ENCODE data around the gene SCGB3A1. TPM values are rescaled to one million over a fixed set of nuclear protein-coding genes. Genes with fewer than 3 reads are reported as not detected.

The SCGB3A1 gene
- total and polyA plus RNA-seq, 8 donors = 3.7 to 785 (median 35.3) TPM; not detected in 5

DNA sequence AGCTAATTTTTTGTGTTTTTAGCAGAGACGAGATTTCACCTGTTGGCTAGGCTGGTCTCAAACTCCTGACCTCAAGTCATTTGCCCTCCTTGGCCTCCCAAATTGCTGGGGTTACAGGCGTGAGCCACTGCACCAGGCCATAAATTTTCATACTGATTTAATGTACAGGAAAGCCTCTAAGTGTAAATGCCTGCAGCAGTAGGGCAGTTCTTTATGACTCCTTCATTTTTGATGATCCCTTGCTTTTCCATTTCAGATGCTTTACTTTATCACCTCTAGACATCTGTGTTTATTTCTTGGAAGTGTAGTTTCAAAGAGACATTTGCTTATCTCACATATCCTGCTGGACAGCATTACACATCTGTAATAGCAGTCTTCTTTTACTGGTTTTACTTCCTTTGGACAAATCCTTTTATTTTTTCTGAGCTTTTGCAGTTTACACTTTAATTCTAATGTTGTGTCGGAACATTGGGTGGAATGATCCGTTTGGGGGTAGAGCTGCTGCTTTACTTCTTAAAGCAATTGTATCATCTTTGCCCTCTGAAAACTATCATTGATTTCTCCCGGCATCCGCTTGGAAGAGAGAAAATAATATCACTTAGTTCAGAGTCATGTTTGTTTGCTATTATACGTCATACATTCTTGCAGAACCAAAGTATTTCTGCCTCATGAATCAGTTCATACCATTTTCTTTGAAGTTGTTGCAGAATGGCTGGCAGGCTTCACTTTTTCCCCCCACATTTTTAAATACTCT, 36.0 kb downstream of the SCGB3A1 start:
- intact Hi-C loops (cut with DNase I; ENCODE audit: low total_unique reads) = no loop called here
- TF ChIP-seq, protein P1, sequence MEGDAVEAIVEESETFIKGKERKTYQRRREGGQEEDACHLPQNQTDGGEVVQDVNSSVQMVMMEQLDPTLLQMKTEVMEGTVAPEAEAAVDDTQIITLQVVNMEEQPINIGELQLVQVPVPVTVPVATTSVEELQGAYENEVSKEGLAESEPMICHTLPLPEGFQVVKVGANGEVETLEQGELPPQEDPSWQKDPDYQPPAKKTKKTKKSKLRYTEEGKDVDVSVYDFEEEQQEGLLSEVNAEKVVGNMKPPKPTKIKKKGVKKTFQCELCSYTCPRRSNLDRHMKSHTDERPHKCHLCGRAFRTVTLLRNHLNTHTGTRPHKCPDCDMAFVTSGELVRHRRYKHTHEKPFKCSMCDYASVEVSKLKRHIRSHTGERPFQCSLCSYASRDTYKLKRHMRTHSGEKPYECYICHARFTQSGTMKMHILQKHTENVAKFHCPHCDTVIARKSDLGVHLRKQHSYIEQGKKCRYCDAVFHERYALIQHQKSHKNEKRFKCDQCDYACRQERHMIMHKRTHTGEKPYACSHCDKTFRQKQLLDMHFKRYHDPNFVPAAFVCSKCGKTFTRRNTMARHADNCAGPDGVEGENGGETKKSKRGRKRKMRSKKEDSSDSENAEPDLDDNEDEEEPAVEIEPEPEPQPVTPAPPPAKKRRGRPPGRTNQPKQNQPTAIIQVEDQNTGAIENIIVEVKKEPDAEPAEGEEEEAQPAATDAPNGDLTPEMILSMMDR (IDR thresholded peaks at IDR 0.05) = no peak
- H3K4me1 ChIP-seq = peaks cover 0 to 3% (median 0%) of the 10 kb centered on the region in 4 donors
- no peak for DNase-seq
- no peak overlapping the region for H3K27ac ChIP-seq
- no peak overlapping the region for H3K4me3 ChIP-seq
- H3K36me3 ChIP-seq = peaks cover 4 to 64% (median 59%) of the 10 kb centered on the region in 4 donors
- 85 to 92% (median 88%) methylated on average over 7 of the region's 7 CpGs for WGBS, 5 donors
- no peaks in the 10 kb centered on the region for H3K9me3 ChIP-seq
- no peaks in the 10 kb centered on the region for H3K27me3 ChIP-seq

DNA sequence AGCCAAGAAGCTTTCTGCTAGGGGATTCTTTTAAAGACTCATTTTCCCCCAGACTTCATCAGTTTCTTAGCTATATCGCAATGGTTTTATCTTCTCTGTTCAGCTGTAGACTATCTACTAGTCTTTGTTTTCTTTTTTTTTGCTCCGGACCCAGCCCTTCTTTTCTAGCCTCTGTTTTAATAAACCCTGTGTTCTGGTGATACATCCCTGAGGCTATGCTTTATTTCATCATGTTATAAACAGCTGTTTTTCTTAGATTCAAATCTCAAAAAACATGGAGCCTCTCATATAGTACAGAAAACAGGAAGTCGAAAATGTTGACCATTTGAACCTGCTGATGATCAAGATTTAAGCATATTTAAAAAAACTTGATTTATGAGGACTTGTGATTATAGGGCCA, 37.8 kb downstream of the SCGB3A1 start:
- no peak overlapping the region for H3K4me3 ChIP-seq
- TF ChIP-seq, protein P1 (IDR thresholded peaks at IDR 0.05) = no peak
- TF ChIP-seq EP300 (IDR thresholded peaks at IDR 0.05) (no peak), POLR2A (IDR thresholded peaks at IDR 0.05) (no peak), POLR2AphosphoS5 (IDR thresholded peaks at IDR 0.05) (no peak)
- DNase-seq = no peak
- intact Hi-C loops (cut with DNase I; ENCODE audit: low total_unique reads) = no loop called here
- H3K27ac ChIP-seq = no peak overlapping the region
- H3K27me3 ChIP-seq = no peaks in the 10 kb centered on the region
- H3K4me1 ChIP-seq = peaks cover 0 to 16% (median 5%) of the 10 kb centered on the region in 4 donors
- WGBS, 5 donors = 84 to 92% (median 91%) methylated on average over 3 of the region's 3 CpGs
- H3K36me3 ChIP-seq = peaks cover 4 to 70% (median 65%) of the 10 kb centered on the region in 4 donors
- no peaks in the 10 kb centered on the region for H3K9me3 ChIP-seq

DNA sequence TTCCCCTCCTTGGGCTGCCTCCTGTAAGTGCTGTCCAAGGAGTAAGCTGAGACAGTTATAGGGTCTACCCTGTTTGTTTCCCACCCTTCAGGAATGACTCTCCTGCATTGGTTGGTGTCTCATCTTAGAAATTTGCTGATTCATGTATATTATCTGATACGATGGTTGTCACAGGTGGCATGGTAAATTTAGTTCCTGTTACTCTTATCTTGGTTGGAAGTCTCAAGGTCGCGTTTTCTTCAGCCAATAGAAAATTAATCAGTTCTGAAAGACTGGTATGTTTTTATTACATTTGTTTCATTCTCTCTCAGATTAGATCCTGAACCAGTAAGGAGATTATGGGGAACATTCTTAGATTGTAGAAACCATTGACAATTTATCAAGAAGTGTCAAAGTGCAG, 42.7 kb downstream of the SCGB3A1 start:
- Histone ChIP-seq H3K36me3 (peaks cover 4 to 40% (median 39%) of the 10 kb centered on the region in 4 donors), H3K4me1 (peaks cover 0 to 16% (median 7%) of the 10 kb centered on the region in 4 donors), H3K9me3 (no peaks in the 10 kb centered on the region), H3K27ac (peak overlapping the region in 1 of 5 donors; percentile 21), H3K4me3 (no peak overlapping the region), H3K27me3 (no peaks in the 10 kb centered on the region)
- WGBS, 5 donors = 38 to 51% (median 40%) methylated on average over 3 of the region's 3 CpGs
- DNase-seq = peak in 1 of 2 donors; percentile 41
- peak in 1 of 3 donors; percentile 47 for TF ChIP-seq POLR2AphosphoS5 (IDR thresholded peaks at IDR 0.05)
- no peak for TF ChIP-seq EP300 (IDR thresholded peaks at IDR 0.05)
- intact Hi-C loops (cut with DNase I; ENCODE audit: low total_unique reads) = no loop called here

DNA sequence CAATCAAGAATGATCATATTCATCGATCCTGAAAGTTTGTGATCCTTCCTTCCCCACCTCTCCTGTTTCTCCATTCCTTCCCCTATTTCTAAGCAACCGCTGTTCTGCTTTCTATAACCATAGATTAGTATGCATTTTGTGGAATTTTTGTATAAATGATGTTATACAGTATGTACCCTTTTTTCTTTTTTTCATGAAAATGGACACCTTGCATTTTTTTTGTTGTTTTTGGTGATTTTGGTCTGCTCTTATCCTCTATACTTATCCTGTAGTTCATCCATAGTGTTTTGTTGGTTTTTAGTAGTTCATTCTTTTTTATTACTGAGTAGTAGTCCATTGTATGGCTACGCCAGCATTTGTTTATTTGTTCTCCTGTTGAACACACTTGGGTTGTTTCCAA, 46.1 kb downstream of the SCGB3A1 start:
- H3K27ac ChIP-seq = no peak overlapping the region
- peaks cover 0 to 25% (median 24%) of the 10 kb centered on the region in 4 donors for H3K36me3 ChIP-seq
- intact Hi-C loops (cut with DNase I; ENCODE audit: low total_unique reads) = no loop called here
- no peak overlapping the region for H3K4me3 ChIP-seq
- DNase-seq = no peak
- no peaks in the 10 kb centered on the region for H3K27me3 ChIP-seq
- WGBS, 5 donors = 92 to 97% (median 93%) methylated on average over 3 of the region's 3 CpGs
- H3K4me1 ChIP-seq = peaks cover 0 to 16% (median 7%) of the 10 kb centered on the region in 4 donors
- H3K9me3 ChIP-seq = no peaks in the 10 kb centered on the region
- TF ChIP-seq, protein P1 (IDR thresholded peaks at IDR 0.05) = no peak
- TF ChIP-seq EP300 (IDR thresholded peaks at IDR 0.05) (no peak), POLR2AphosphoS5 (IDR thresholded peaks at IDR 0.05) (no peak), POLR2A (IDR thresholded peaks at IDR 0.05) (no peak)

DNA sequence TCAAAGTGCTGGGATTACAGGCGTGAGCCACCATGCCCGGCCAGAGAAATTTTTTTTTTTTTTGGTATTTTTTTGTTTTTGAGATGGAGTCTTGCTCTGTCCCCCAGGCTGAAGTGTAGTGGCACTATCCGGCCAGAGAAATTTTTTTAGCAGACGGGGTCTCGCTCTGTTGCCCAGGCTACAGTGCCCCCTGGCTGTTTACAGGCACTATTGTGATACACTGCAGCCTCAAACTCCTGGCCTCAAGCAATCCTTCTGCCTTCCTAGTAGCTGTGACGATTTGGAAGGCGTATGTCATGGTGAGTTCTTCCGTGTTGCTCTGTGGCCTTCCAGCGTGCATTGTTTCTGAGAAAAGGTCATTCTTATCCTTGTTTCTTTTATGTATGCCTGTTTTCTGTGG, 49.6 kb downstream of the SCGB3A1 start:
- WGBS, 5 donors = 87 to 98% (median 93%) methylated on average over 9 of the region's 9 CpGs
- no peak overlapping the region for H3K4me3 ChIP-seq
- no peaks in the 10 kb centered on the region for H3K4me1 ChIP-seq
- no peaks in the 10 kb centered on the region for H3K27me3 ChIP-seq
- no peaks in the 10 kb centered on the region for H3K9me3 ChIP-seq
- TF ChIP-seq, protein P1 (IDR thresholded peaks at IDR 0.05) = no peak
- TF ChIP-seq POLR2AphosphoS5 (IDR thresholded peaks at IDR 0.05) (no peak), EP300 (IDR thresholded peaks at IDR 0.05) (no peak), POLR2A (IDR thresholded peaks at IDR 0.05) (no peak)
- DNase-seq = no peak
- peaks cover 0 to 25% (median 22%) of the 10 kb centered on the region in 4 donors for H3K36me3 ChIP-seq
- H3K27ac ChIP-seq = no peak overlapping the region
- intact Hi-C loops (cut with DNase I; ENCODE audit: low total_unique reads) = no loop called here

Data from stomach (tissue), 9 donors.